SK-N-SH treated with all-trans-retinoic acid at 6 μM for 48 hours (cell line): Measurements from ENCODE around the gene PTPRN2.

Experiments
- CREB5 ChIP-seq: fragments of 250-450 bp; sonication (Bioruptor Pico); IDR thresholded peaks from 2 replicates; pipeline ENCODE4 v1.5.1; 2020; ENCODE audit warnings: low read depth, mild to moderate bottlenecking, moderate library complexity
- CSDC2 ChIP-seq: fragments of 250-450 bp; sonication (Bioruptor Pico); IDR thresholded peaks from 2 replicates; pipeline ENCODE4 v1.5.0; 2020; ENCODE audit warnings: mild to moderate bottlenecking, moderate library complexity
- PPARA ChIP-seq: fragments of 250-450 bp; sonication (Bioruptor Pico); IDR thresholded peaks from 2 replicates; pipeline ENCODE4 v1.5.0; 2020; ENCODE audit warnings: mild to moderate bottlenecking, borderline replicate concordance
- SNAI2 ChIP-seq: fragments of 250-450 bp; sonication (Bioruptor Pico); IDR thresholded peaks from 2 replicates; pipeline ENCODE4 v1.5.0; 2020; ENCODE audit warnings: mild to moderate bottlenecking, moderate library complexity
- TCF4 ChIP-seq: fragments of 250-450 bp; sonication (Bioruptor Pico); IDR thresholded peaks from 2 replicates; pipeline ENCODE4 v1.8.0; 2021; ENCODE audit warnings: mild to moderate bottlenecking, moderate library complexity, borderline replicate concordance
- ZFP30 ChIP-seq: fragments of 450-650 bp; formaldehyde crosslinking; IDR thresholded peaks from 2 replicates; pipeline ENCODE4 v1.5.0; 2022; ENCODE audit warnings: mild to moderate bottlenecking, moderate library complexity
- ZNF8 ChIP-seq: fragments of 450-650 bp; formaldehyde crosslinking; IDR thresholded peaks from 2 replicates; pipeline ENCODE4 v1.5.0; 2020; ENCODE audit warnings: mild to moderate bottlenecking, moderate library complexity
- TF ChIP-seq, protein P1 (sequence below): fragments of 250-450 bp; sonication (Bioruptor Pico); IDR thresholded peaks from 2 replicates; pipeline ENCODE4 v1.8.0; 2020; ENCODE audit warnings: mild to moderate bottlenecking, moderate library complexity, borderline replicate concordance
- TF ChIP-seq, protein P2 (sequence below): fragments of 250-450 bp; sonication (Bioruptor Pico); IDR thresholded peaks from 2 replicates; pipeline ENCODE4 v1.8.0; 2021; ENCODE audit warnings: low read depth, mild to moderate bottlenecking, moderate library complexity, borderline replicate concordance

DNA sequence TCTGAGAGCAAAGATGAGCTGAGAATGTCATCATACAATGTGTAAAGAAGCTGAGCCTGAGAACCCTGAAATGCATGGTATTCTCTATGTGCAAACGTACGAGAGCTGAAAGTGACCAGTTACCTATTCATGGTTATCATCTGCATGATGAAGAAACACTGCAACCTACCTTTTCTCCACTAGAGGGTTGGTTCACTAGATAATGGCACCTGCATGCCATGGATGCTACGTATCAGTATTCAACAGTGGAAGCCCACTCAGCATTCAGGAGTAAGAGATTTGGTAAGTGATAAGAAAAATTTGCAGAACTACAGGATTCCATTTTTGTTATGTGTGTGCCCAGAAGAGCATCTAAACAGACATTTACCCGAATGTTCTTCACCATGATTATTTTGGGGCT lies 145.4 kb downstream of the PTPRN2 start:
- no peak for TF ChIP-seq SNAI2
- TF ChIP-seq, protein P1, sequence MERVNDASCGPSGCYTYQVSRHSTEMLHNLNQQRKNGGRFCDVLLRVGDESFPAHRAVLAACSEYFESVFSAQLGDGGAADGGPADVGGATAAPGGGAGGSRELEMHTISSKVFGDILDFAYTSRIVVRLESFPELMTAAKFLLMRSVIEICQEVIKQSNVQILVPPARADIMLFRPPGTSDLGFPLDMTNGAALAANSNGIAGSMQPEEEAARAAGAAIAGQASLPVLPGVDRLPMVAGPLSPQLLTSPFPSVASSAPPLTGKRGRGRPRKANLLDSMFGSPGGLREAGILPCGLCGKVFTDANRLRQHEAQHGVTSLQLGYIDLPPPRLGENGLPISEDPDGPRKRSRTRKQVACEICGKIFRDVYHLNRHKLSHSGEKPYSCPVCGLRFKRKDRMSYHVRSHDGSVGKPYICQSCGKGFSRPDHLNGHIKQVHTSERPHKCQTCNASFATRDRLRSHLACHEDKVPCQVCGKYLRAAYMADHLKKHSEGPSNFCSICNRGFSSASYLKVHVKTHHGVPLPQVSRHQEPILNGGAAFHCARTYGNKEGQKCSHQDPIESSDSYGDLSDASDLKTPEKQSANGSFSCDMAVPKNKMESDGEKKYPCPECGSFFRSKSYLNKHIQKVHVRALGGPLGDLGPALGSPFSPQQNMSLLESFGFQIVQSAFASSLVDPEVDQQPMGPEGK (CRISPR knock-in tag): no peak
- TF ChIP-seq TCF4 (CRISPR knock-in tag): no peak
- TF ChIP-seq, protein P2, sequence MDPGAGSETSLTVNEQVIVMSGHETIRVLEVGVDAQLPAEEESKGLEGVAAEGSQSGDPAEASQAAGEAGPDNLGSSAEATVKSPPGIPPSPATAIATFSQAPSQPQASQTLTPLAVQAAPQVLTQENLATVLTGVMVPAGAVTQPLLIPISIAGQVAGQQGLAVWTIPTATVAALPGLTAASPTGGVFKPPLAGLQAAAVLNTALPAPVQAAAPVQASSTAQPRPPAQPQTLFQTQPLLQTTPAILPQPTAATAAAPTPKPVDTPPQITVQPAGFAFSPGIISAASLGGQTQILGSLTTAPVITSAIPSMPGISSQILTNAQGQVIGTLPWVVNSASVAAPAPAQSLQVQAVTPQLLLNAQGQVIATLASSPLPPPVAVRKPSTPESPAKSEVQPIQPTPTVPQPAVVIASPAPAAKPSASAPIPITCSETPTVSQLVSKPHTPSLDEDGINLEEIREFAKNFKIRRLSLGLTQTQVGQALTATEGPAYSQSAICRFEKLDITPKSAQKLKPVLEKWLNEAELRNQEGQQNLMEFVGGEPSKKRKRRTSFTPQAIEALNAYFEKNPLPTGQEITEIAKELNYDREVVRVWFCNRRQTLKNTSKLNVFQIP (CRISPR knock-in tag): no peak
- no peak for TF ChIP-seq CREB5 (CRISPR knock-in tag)
- no peak for TF ChIP-seq PPARA (CRISPR knock-in tag)
- no peak for TF ChIP-seq CSDC2 (CRISPR knock-in tag)
- TF ChIP-seq ZNF8: no peak
- TF ChIP-seq ZFP30 (CRISPR knock-in tag): no peak
